NB4 (cell line): ENCODE measurements around the gene TOP2A.
A peak's percentile ranks its signal among the peaks of the same experiment; 100 is the strongest.

Experiments used
- DNase-seq: peaks from one replicate; pipeline ENCODE4 v3.0.0; 2010; ENCODE audit warnings: low read depth
- H3K4me3 ChIP-seq: one replicate; pipeline ENCODE4 v1.5.1; 2011; ENCODE audit warnings: mild to moderate bottlenecking, low read depth, low read length, moderate library complexity
- MYC ChIP-seq: IDR thresholded peaks from 2 replicates; pipeline ENCODE4 v1.6.1; 2011; ENCODE audit warnings: low read depth, low read length
- POLR2A ChIP-seq: IDR thresholded peaks from 2 replicates; pipeline ENCODE4 v1.6.1; 2011; ENCODE audit warnings: mild to moderate bottlenecking; ENCODE audit not compliant: insufficient read length; ENCODE audit errors: extremely low read depth
- TF ChIP-seq, protein P1 (sequence below): IDR thresholded peaks from one replicate; pipeline ENCODE4 v1.5.1; 2012; ENCODE audit warnings: low read depth, low read length
- TF ChIP-seq, protein P2 (sequence below): IDR thresholded peaks from 2 replicates; pipeline ENCODE4 v1.6.1; 2011; ENCODE audit warnings: low read depth, low read length

TOP2A gene

GRCh38 chr17:40343219-40344119 is 74.2 kb downstream of the TOP2A start:
- TF ChIP-seq MYC (no peak), POLR2A (no peak)
- TF ChIP-seq, protein P1, sequence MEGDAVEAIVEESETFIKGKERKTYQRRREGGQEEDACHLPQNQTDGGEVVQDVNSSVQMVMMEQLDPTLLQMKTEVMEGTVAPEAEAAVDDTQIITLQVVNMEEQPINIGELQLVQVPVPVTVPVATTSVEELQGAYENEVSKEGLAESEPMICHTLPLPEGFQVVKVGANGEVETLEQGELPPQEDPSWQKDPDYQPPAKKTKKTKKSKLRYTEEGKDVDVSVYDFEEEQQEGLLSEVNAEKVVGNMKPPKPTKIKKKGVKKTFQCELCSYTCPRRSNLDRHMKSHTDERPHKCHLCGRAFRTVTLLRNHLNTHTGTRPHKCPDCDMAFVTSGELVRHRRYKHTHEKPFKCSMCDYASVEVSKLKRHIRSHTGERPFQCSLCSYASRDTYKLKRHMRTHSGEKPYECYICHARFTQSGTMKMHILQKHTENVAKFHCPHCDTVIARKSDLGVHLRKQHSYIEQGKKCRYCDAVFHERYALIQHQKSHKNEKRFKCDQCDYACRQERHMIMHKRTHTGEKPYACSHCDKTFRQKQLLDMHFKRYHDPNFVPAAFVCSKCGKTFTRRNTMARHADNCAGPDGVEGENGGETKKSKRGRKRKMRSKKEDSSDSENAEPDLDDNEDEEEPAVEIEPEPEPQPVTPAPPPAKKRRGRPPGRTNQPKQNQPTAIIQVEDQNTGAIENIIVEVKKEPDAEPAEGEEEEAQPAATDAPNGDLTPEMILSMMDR: no peak
- TF ChIP-seq, protein P2, sequence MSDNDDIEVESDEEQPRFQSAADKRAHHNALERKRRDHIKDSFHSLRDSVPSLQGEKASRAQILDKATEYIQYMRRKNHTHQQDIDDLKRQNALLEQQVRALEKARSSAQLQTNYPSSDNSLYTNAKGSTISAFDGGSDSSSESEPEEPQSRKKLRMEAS: no peak
- no peak overlapping the region for H3K4me3 ChIP-seq
- DNase-seq: peak; percentile 77

- DNase-seq: no peak
- TF ChIP-seq POLR2A: no peak
- TF ChIP-seq, protein P2: no peak
- TF ChIP-seq, protein P1: no peak
- TF ChIP-seq MYC: no peak
- H3K4me3 ChIP-seq: no peak overlapping the region
These were observed 75.0 kb downstream of the TOP2A start for GRCh38 chr17:40342504-40343218.

DNA sequence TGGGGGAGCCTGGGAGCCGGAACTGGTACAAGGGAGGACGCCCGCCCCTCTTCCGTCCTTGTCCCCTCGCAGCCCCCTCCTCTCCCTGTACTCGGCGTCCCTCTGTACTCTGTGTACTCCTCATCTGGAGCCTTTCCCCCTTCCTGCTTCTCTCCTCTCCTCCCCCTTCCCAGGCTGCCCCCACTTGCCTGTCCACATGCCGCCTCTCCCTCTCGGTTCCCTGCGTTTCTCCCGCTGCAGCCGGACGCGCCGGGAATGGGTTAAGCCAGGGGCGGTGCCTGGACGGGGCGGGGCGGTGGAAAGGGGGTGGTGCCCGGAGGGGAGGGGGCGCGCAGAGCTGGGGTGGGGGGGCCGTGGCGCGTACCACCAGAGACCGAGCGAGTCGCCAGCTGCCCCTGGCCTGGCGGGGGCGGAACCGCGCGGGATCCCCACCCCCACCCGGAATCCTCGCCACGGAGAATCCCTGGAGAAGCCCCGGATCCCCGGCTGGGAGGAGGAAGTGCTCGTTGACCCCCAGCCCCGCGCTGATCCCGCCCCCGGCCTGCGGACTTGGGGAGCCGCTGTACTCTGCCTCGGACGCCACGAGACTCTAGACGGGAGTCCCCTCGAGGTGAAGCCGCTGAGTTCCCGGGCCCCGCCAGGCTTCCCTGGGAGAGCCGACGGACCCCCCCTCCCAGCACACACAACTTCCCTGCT is 75.7 kb downstream of the TOP2A start:
- no peak for TF ChIP-seq MYC
- no peak for TF ChIP-seq POLR2A
- TF ChIP-seq, protein P2: no peak
- TF ChIP-seq, protein P1: no peak
- no peak overlapping the region for H3K4me3 ChIP-seq
- DNase-seq: no peak

- TF ChIP-seq POLR2A (no peak), MYC (no peak)
- TF ChIP-seq, protein P2: no peak
- TF ChIP-seq, protein P1: no peak
- DNase-seq: no peak
- no peak overlapping the region for H3K4me3 ChIP-seq
These were observed 76.6 kb downstream of the TOP2A start for GRCh38 chr17:40340880-40341807.

DNA sequence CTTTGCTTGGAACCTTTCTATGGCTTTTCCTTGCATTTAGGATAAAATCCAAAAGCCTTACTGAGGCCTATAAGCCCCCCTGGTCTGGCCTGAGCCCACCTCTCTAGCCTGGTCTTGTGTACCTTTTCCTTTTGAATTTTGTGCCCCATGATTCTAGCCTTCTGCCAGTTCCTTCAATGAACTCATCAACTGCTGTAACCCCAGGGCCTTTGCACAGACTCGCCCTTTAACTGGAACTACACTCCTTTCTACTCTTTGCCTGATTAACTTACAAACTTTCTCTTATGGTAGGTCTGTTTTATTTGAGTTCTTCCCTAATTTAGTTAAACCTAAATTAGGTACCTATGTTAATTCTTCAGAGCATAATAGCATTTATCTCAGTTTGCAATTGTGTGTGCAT is 77.4 kb downstream of the TOP2A start:
- TF ChIP-seq, protein P1: no peak
- TF ChIP-seq POLR2A: no peak
- no peak for TF ChIP-seq MYC
- TF ChIP-seq, protein P2: no peak
- H3K4me3 ChIP-seq: no peak overlapping the region
- no peak for DNase-seq
